HG02852 (cell line): ENCODE measurements around the gene LCN2.
"Not testable (repeated sequence)": the region's sequence is repeated elsewhere in the genome, so short reads cannot be mapped to it uniquely, and the experiment has no call there.

Source experiments
- ATAC-seq: cut with Tn5 transposase; IDR thresholded peaks from one replicate; pipeline ENCODE4 v1.9.1; 2021; ENCODE audit warnings: mild to moderate bottlenecking, moderate library complexity; ENCODE audit not compliant: unreplicated experiment

Gene LCN2

GRCh38 chr9:128127568-128127989 lies 21.7 kb upstream of the LCN2 start, which contains the start of gene PTGES2:
Gene PTGES2 (minus strand): TSS chr9:128127729. CDS start chr9:128127717, 12 bp downstream.
- peak; percentile 46 for ATAC-seq

GRCh38 chr9:128127990-128128835 lies 21.0 kb upstream of the LCN2 start:
- peak; percentile 57 for ATAC-seq

- ATAC-seq = no peak
Observed at GRCh38 chr9:128128836-128129590, 20.2 kb upstream of the LCN2 start.

- ATAC-seq = not testable (repeated sequence)
Observed at GRCh38 chr9:128129976-128130590, 19.2 kb upstream of the LCN2 start.

GRCh38 chr9:128130651-128131050 lies 18.6 kb upstream of the LCN2 start:
- not testable (repeated sequence) for ATAC-seq

GRCh38 chr9:128131346-128131745 lies 17.9 kb upstream of the LCN2 start:
- not testable (repeated sequence) for ATAC-seq

- ATAC-seq = not testable (repeated sequence)
Observed at GRCh38 chr9:128132139-128132538, 17.1 kb upstream of the LCN2 start.

GRCh38 chr9:128135561-128135960 lies 13.7 kb upstream of the LCN2 start:
- not testable (repeated sequence) for ATAC-seq

GRCh38 chr9:128136816-128137793 lies 12.1 kb upstream of the LCN2 start:
- no peak for ATAC-seq

- ATAC-seq = no peak
Observed at GRCh38 chr9:128138001-128138400, 11.3 kb upstream of the LCN2 start.

GRCh38 chr9:128139621-128140020 lies 9.6 kb upstream of the LCN2 start:
- no peak for ATAC-seq

- ATAC-seq = no peak
Observed at GRCh38 chr9:128141604-128142003, 7.6 kb upstream of the LCN2 start.

GRCh38 chr9:128142061-128142460 lies 7.2 kb upstream of the LCN2 start:
- ATAC-seq = no peak

- ATAC-seq = no peak
Observed at GRCh38 chr9:128142596-128142995, 6.7 kb upstream of the LCN2 start.

- ATAC-seq = no peak
Observed at GRCh38 chr9:128143525-128144238, 5.6 kb upstream of the LCN2 start.

- ATAC-seq = no peak
Observed at GRCh38 chr9:128144239-128145181, 4.7 kb upstream of the LCN2 start.

GRCh38 chr9:128145536-128145935 lies 3.7 kb upstream of the LCN2 start:
- ATAC-seq = no peak

- no peak for ATAC-seq
Observed at GRCh38 chr9:128145951-128146351, 3.3 kb upstream of the LCN2 start.
